Neural cell (in vitro differentiated cells): ENCODE data around the gene OR6B3. TPM values are rescaled to one million over a fixed set of nuclear protein-coding genes. Genes with fewer than 3 reads are reported as not detected.

ENCODE experiments used
- H2AFZ ChIP-seq: fragments of 200-600, 300-800 bp; sonication (generic), shearing (Covaris generic); 2 replicates; pipeline ENCODE4 v1.6.0; 2014; ENCODE audit warnings: low read depth, mild to moderate bottlenecking, antibody characterized with exemption, low read length, moderate library complexity
- H3F3A ChIP-seq: fragments of 200-600 bp; shearing (Covaris generic); 2 replicates; pipeline ENCODE4 v1.6.1; 2016; ENCODE audit warnings: mild to moderate bottlenecking, moderate library complexity, mixed read lengths, antibody characterized with exemption, low read length; ENCODE audit not compliant: insufficient read depth, poor library complexity, severe bottlenecking
- H3K27ac ChIP-seq: fragments of 200-600, 300-800 bp; sonication (generic), shearing (Covaris generic); 2 replicates; pipeline ENCODE4 v1.5.1; 2014; ENCODE audit warnings: mild to moderate bottlenecking, low read length, moderate library complexity
- H3K27me3 ChIP-seq: fragments of 300-800, 200-600 bp; sonication (generic), shearing (Covaris generic); 2 replicates; pipeline ENCODE4 v1.6.0; 2014; ENCODE audit warnings: mild to moderate bottlenecking, low read depth, low read length, moderate library complexity; ENCODE audit not compliant: insufficient read depth
- H3K36me3 ChIP-seq: fragments of 300-800, 200-600 bp; sonication (generic), shearing (Covaris generic); 2 replicates; pipeline ENCODE4 v1.5.1; 2014; ENCODE audit warnings: mild to moderate bottlenecking, antibody characterized with exemption, low read length, moderate library complexity; ENCODE audit not compliant: insufficient read depth
- H3K4me2 ChIP-seq: fragments of 300-800, 200-600 bp; sonication (generic), shearing (Covaris generic); 2 replicates; pipeline ENCODE4 v1.6.0; 2014; ENCODE audit warnings: mild to moderate bottlenecking, low read length
- H3K4me3 ChIP-seq: fragments of 300-800, 200-600 bp; sonication (generic), shearing (Covaris generic); 2 replicates; pipeline ENCODE4 v1.5.1; 2014; ENCODE audit warnings: mild to moderate bottlenecking, low read length, moderate library complexity
- H3K79me2 ChIP-seq: fragments of 200-600 bp; shearing (Covaris generic); replicated peaks from 2 replicates; pipeline ENCODE4 v1.6.0; 2014; ENCODE audit warnings: mild to moderate bottlenecking, low read length, moderate library complexity; ENCODE audit not compliant: insufficient read depth
- H3K9ac ChIP-seq: fragments of 300-800, 200-600 bp; sonication (generic), shearing (Covaris generic); 2 replicates; pipeline ENCODE4 v1.6.1; 2016; ENCODE audit warnings: mild to moderate bottlenecking, low read length, mixed read lengths
- H3K9me2 ChIP-seq: fragments of 200-600 bp; shearing (Covaris generic); 2 replicates; pipeline ENCODE4 v1.6.1; 2016; ENCODE audit warnings: mild to moderate bottlenecking, low read length, mixed read lengths; ENCODE audit not compliant: insufficient read depth
- H3K9me3 ChIP-seq: fragments of 200-600, 300-800 bp; sonication (generic), shearing (Covaris generic); 2 replicates; pipeline ENCODE4 v1.6.1; 2016; ENCODE audit warnings: mild to moderate bottlenecking, mixed run types, low read length, moderate library complexity, mixed read lengths
- H4K20me1 ChIP-seq: fragments of 200-600 bp; shearing (Covaris generic); 2 replicates; pipeline ENCODE4 v1.6.1; 2016; ENCODE audit warnings: mild to moderate bottlenecking, mixed run types; ENCODE audit not compliant: insufficient read depth
- CTCF ChIP-seq: fragments of 450-650 bp; IDR thresholded peaks from 2 replicates; pipeline ENCODE4 v1.5.1; 2014; ENCODE audit warnings: antibody characterized with exemption, mild to moderate bottlenecking, moderate library complexity; ENCODE audit not compliant: poor library complexity, severe bottlenecking
- EP300 ChIP-seq: fragments of 450-650 bp; conservative IDR thresholded peaks from 2 replicates; pipeline ENCODE4 v1.6.1; 2014; ENCODE audit warnings: antibody characterized with exemption, mild to moderate bottlenecking, moderate library complexity; ENCODE audit not compliant: poor library complexity, severe bottlenecking
- EZH2 ChIP-seq: fragments of 200-600, 300-800 bp; shearing (Covaris generic), sonication (generic); IDR thresholded peaks from 2 replicates; pipeline ENCODE4 v1.6.1; 2014; ENCODE audit warnings: antibody characterized with exemption, low read length, borderline replicate concordance, mild to moderate bottlenecking; ENCODE audit not compliant: insufficient read depth, poor library complexity, severe bottlenecking
- MXI1 ChIP-seq: fragments of 450-650 bp; conservative IDR thresholded peaks from 2 replicates; pipeline ENCODE4 v1.6.1; 2014; ENCODE audit warnings: antibody characterized with exemption, mild to moderate bottlenecking; ENCODE audit not compliant: poor library complexity, severe bottlenecking
- POLR2AphosphoS5 ChIP-seq: IDR thresholded peaks from 2 replicates; pipeline ENCODE4 v1.6.1; 2012
- RAD21 ChIP-seq: fragments of 450-650 bp; conservative IDR thresholded peaks from 2 replicates; pipeline ENCODE4 v1.6.1; 2014; ENCODE audit warnings: antibody characterized with exemption, mild to moderate bottlenecking, moderate library complexity
- REST ChIP-seq: IDR thresholded peaks from 2 replicates; pipeline ENCODE4 v1.6.1; 2012; ENCODE audit warnings: borderline replicate concordance
- SMC3 ChIP-seq: fragments of 450-650 bp; conservative IDR thresholded peaks from 2 replicates; pipeline ENCODE4 v1.6.1; 2014; ENCODE audit warnings: antibody characterized with exemption, mild to moderate bottlenecking, moderate library complexity; ENCODE audit not compliant: poor library complexity
- TAF1 ChIP-seq: IDR thresholded peaks from 2 replicates; pipeline ENCODE4 v1.6.1; 2012; ENCODE audit warnings: low read depth
- polyA plus RNA-seq: library from polyadenylated mRNA; depleted of rRNA; stranded (reverse); fragments of >200 nt; gene quantifications from 2 replicates; pipeline ENCODE4 v1.2.3, GENCODE V29; 2014

OR6B3 gene
- polyA plus RNA-seq, 1 donor from 2014 or later: not detected

GRCh38 chr2:240037358-240037757 lies 16.0 kb downstream of the OR6B3 start:
- Histone ChIP-seq H3K27me3 (peaks cover 14% of the 10 kb centered on the region), H3K4me2 (no peak overlapping the region)
- no peak for TF ChIP-seq TAF1
- no peak for TF ChIP-seq EP300
- no peak for TF ChIP-seq EZH2
- TF ChIP-seq CTCF: no peak
- TF ChIP-seq REST: no peak
- TF ChIP-seq MXI1: no peak
- TF ChIP-seq POLR2AphosphoS5: no peak
- TF ChIP-seq SMC3: no peak
- TF ChIP-seq RAD21: no peak

GRCh38 chr2:240033330-240033678 lies 20.0 kb downstream of the OR6B3 start:
- no peaks in the 10 kb centered on the region for H3K9me3 ChIP-seq
- no peaks in the 10 kb centered on the region for H3K79me2 ChIP-seq
- H3K9me2 ChIP-seq: no peaks in the 10 kb centered on the region
- no peaks in the 10 kb centered on the region for H4K20me1 ChIP-seq
- no peak overlapping the region for H3K9ac ChIP-seq
- no peak overlapping the region for H3K4me2 ChIP-seq
- no peak for TF ChIP-seq SMC3
- TF ChIP-seq RAD21: no peak
- no peak for TF ChIP-seq MXI1
- no peak for TF ChIP-seq EP300
- TF ChIP-seq CTCF: no peak
- TF ChIP-seq EZH2: no peak
- TF ChIP-seq TAF1: no peak
- TF ChIP-seq REST: no peak
- TF ChIP-seq POLR2AphosphoS5: no peak
- peaks cover 22% of the 10 kb centered on the region for H3K27me3 ChIP-seq
- H3K36me3 ChIP-seq: no peaks in the 10 kb centered on the region
- H3F3A ChIP-seq: no peaks in the 10 kb centered on the region
- no peak overlapping the region for H3K4me3 ChIP-seq
- H3K27ac ChIP-seq: no peak overlapping the region
- no peak overlapping the region for H2AFZ ChIP-seq

More at GRCh38 chr2:240037358-240037757, 16.0 kb downstream of the OR6B3 start:
- no peaks in the 10 kb centered on the region for H3K9me2 ChIP-seq
- H3K9ac ChIP-seq: no peak overlapping the region
- no peaks in the 10 kb centered on the region for H3K79me2 ChIP-seq
- H3K27ac ChIP-seq: no peak overlapping the region
- H3K36me3 ChIP-seq: no peaks in the 10 kb centered on the region
- H4K20me1 ChIP-seq: no peaks in the 10 kb centered on the region
- no peak overlapping the region for H2AFZ ChIP-seq
- H3K4me3 ChIP-seq: no peak overlapping the region
- H3K9me3 ChIP-seq: no peaks in the 10 kb centered on the region
- no peaks in the 10 kb centered on the region for H3F3A ChIP-seq
